ENCODE data around the gene PHF23. TPM values are rescaled to one million over a fixed set of nuclear protein-coding genes. Genes with fewer than 3 reads are reported as not detected.

The PHF23 gene
- total and polyA plus RNA-seq, 9 of the 15 experiments (the other 6 are each of a cell fraction or from before 2014, with no cell fraction given) = 7.4 to 87.5 (median 33.7) TPM

DNA sequence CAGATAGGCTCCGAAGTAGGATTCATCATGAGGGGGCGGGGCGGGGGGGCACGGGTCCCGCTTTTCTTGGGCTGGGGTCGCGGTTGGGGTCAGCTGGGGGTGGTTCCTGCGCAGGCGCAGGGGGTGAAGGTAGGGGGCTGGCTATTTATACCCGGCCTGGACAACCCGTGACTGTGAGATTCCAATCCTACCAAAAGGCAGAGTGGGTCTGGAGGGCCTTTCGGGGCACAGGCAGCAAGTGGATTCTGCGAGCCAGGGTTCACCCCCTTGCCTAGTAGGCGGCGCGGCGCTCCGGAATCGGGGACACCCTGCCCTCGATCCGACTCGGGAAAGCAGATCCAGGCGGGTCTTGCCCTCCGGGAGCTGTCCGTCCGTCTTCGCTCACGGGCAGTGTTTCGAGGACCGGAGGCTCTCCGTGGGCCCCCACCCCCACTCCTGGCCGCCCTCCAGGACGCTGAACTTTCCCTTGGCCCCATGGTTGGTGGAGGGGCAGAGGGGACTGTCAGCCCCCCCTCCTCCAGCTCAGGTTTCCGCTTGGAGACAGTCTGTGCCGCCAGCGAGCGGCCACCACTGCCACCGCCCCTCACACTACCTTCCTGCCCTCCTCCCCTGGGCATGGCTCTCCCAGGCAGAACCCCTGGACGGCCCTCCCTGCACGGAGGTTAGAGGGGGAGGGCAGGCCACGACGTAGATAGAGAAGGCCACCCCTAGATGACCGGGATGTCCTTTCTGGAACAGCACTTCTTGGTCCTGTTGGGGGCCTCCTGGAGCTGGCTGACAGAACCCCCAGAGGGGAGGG is 42.9 kb upstream of the PHF23 start (continued):
- TF ChIP-seq, protein P1, sequence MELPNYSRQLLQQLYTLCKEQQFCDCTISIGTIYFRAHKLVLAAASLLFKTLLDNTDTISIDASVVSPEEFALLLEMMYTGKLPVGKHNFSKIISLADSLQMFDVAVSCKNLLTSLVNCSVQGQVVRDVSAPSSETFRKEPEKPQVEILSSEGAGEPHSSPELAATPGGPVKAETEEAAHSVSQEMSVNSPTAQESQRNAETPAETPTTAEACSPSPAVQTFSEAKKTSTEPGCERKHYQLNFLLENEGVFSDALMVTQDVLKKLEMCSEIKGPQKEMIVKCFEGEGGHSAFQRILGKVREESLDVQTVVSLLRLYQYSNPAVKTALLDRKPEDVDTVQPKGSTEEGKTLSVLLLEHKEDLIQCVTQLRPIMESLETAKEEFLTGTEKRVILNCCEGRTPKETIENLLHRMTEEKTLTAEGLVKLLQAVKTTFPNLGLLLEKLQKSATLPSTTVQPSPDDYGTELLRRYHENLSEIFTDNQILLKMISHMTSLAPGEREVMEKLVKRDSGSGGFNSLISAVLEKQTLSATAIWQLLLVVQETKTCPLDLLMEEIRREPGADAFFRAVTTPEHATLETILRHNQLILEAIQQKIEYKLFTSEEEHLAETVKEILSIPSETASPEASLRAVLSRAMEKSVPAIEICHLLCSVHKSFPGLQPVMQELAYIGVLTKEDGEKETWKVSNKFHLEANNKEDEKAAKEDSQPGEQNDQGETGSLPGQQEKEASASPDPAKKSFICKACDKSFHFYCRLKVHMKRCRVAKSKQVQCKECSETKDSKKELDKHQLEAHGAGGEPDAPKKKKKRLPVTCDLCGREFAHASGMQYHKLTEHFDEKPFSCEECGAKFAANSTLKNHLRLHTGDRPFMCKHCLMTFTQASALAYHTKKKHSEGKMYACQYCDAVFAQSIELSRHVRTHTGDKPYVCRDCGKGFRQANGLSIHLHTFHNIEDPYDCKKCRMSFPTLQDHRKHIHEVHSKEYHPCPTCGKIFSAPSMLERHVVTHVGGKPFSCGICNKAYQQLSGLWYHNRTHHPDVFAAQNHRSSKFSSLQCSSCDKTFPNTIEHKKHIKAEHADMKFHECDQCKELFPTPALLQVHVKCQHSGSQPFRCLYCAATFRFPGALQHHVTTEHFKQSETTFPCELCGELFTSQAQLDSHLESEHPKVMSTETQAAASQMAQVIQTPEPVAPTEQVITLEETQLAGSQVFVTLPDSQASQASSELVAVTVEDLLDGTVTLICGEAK (IDR thresholded peaks at IDR 0.05) = no peak
- TF ChIP-seq, protein P1 (CRISPR knock-in tag; IDR thresholded peaks at IDR 0.05) = no peak
- TF ChIP-seq, protein P2, sequence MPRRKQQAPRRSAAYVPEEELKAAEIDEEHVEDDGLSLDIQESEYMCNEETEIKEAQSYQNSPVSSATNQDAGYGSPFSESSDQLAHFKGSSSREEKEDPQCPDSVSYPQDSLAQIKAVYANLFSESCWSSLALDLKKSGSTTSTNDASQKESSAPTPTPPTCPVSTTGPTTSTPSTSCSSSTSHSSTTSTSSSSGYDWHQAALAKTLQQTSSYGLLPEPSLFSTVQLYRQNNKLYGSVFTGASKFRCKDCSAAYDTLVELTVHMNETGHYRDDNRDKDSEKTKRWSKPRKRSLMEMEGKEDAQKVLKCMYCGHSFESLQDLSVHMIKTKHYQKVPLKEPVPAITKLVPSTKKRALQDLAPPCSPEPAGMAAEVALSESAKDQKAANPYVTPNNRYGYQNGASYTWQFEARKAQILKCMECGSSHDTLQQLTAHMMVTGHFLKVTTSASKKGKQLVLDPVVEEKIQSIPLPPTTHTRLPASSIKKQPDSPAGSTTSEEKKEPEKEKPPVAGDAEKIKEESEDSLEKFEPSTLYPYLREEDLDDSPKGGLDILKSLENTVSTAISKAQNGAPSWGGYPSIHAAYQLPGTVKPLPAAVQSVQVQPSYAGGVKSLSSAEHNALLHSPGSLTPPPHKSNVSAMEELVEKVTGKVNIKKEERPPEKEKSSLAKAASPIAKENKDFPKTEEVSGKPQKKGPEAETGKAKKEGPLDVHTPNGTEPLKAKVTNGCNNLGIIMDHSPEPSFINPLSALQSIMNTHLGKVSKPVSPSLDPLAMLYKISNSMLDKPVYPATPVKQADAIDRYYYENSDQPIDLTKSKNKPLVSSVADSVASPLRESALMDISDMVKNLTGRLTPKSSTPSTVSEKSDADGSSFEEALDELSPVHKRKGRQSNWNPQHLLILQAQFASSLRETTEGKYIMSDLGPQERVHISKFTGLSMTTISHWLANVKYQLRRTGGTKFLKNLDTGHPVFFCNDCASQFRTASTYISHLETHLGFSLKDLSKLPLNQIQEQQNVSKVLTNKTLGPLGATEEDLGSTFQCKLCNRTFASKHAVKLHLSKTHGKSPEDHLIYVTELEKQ (CRISPR knock-in tag; IDR thresholded peaks at IDR 0.05) = no peak
- TF ChIP-seq RAD21 (CRISPR knock-in tag; conservative IDR thresholded peaks at IDR 0.05 in 1 of 2, IDR thresholded peaks at IDR 0.05 in 1 of 2) = no peak
- TF ChIP-seq SIN3B (IDR thresholded peaks at IDR 0.05; ENCODE audit: low read depth) = peak; percentile 18; the same call in 1 of the 2 replicates
- TF ChIP-seq, protein P3, sequence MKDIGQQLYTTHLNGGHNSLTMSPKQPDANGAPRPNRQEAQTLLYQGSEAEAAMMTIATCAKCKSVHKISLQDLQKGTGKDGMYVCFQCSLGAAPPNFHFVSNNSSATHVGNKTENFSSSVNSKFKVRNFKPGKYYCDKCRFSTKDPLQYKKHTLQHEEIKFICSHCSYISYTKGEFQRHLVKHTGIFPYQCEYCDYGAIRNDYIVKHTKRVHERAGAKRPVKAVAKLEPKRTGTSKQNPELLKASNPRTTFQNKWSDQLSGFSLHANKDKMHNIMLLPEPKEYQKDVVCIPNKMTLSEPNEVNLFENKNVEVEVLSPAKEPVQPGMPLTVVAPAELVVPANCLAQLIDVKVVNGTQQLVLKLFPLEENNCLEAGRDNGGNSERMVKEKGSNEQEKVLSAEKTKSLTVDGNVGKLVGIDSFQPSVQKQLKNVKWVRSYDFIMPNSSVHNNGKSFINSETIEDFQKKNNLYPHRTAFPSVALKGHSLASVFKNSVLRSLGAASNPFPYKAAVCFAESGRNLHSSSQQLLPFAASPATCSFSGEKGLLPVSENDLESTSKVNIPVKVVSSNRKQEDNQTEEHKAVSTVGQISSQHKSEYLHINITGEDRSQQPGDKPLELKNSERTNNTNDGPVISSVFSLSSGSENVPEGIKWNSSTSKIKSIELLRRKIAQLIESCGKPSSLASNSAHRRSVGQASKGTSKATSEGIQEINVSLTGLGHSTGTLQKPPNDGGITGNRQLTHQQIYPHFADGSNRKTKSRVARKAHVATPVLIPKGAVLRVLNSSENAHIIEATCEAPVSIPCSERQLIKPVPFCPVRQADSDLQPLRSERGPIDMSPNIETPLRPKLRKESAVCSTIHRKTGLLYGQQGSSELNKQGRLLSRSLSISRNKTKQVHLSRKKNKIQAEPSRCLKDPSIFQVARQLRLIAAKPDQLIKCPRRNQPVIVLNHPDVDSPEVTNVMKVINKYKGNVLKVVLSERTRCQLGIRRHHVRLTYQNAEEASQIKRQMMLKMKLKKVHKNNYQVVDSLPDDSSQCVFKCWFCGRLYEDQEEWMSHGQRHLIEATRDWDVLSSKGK (CRISPR knock-in tag; IDR thresholded peaks at IDR 0.05) = no peak

All from K562 (cell line).